Smooth muscle cell (in vitro differentiated cells): ENCODE data around the gene TBC1D22A. TPM values are rescaled to one million over a fixed set of nuclear protein-coding genes. Genes with fewer than 3 reads are reported as not detected.

ENCODE experiments used
- DNase-seq: peaks from one replicate; lab custom pipeline; 2025; ENCODE audit not compliant: unreplicated experiment; lab: John Stamatoyannopoulos, UW
- H2AFZ ChIP-seq: fragments of 200-600 bp; sonication (generic); 2 replicates; pipeline ENCODE4 v1.6.0; 2016; ENCODE audit warnings: antibody characterized with exemption, low read depth, mild to moderate bottlenecking
- H3F3A ChIP-seq: fragments of 200-600 bp; sonication (generic); 2 replicates; pipeline ENCODE4 v1.6.0; 2017; ENCODE audit warnings: antibody characterized with exemption, low read depth
- H3K27ac ChIP-seq: fragments of 200-600 bp; sonication (generic); 2 replicates; pipeline ENCODE4 v1.5.1; 2016; ENCODE audit warnings: low read depth, mild to moderate bottlenecking
- H3K27me3 ChIP-seq: fragments of 200-600 bp; sonication (generic); 2 replicates; pipeline ENCODE4 v1.6.1; 2016; ENCODE audit warnings: low read depth, mild to moderate bottlenecking
- H3K36me3 ChIP-seq: fragments of 200-600 bp; sonication (generic); 2 replicates; pipeline ENCODE4 v1.5.1; 2016; ENCODE audit warnings: low read depth
- H3K4me1 ChIP-seq: fragments of 200-600 bp; sonication (generic); 2 replicates; pipeline ENCODE4 v1.5.1; 2016; ENCODE audit warnings: low read depth
- H3K4me2 ChIP-seq: fragments of 200-600 bp; sonication (generic); 2 replicates; pipeline ENCODE4 v1.6.0; 2016; ENCODE audit warnings: mild to moderate bottlenecking
- H3K4me3 ChIP-seq: fragments of 200-600 bp; sonication (generic); 2 replicates; pipeline ENCODE4 v1.5.1; 2016; ENCODE audit warnings: mild to moderate bottlenecking
- H3K79me2 ChIP-seq: fragments of 200-600 bp; sonication (generic); 2 replicates; pipeline ENCODE4 v1.6.0; 2016; ENCODE audit warnings: low read depth, mild to moderate bottlenecking
- H3K9ac ChIP-seq: fragments of 200-600 bp; sonication (generic); 2 replicates; pipeline ENCODE4 v1.6.0; 2016; ENCODE audit warnings: low read depth
- H3K9me3 ChIP-seq: fragments of 200-600 bp; sonication (generic); replicated peaks from 2 replicates; pipeline ENCODE4 v1.5.1; 2016; ENCODE audit warnings: low read depth
- H4K20me1 ChIP-seq: fragments of 200-600 bp; sonication (generic); 2 replicates; pipeline ENCODE4 v1.6.0; 2016; ENCODE audit warnings: low read depth
- WGBS: methylation state at CpG from one replicate; pipeline ENCODE4 v1.1.7; 2016; ENCODE audit warnings: low lambda C conversion rate; 5-methylcytosine and 5-hydroxymethylcytosine counted together
- polyA plus RNA-seq: library from polyadenylated mRNA; unstranded; fragments of >200 nt; fragmentation: Nextera tagmentation; extraction: Ambion mirVana; gene quantifications from 2 replicates; pipeline ENCODE4 v1.2.1, GENCODE V29; 2016
- total RNA-seq: library from RNA; depleted of rRNA; stranded (reverse); fragments of >200 nt; gene quantifications from 2 replicates; pipeline ENCODE4 v1.2.3, GENCODE V29; 2014
- TF ChIP-seq, protein P1 (sequence below): fragments of 200-600 bp; sonication (generic); IDR thresholded peaks from 2 replicates; pipeline ENCODE4 v1.5.1; 2017; ENCODE audit warnings: borderline replicate concordance, mild to moderate bottlenecking, antibody characterized with exemption; ENCODE audit not compliant: insufficient read depth, poor library complexity, severe bottlenecking

TBC1D22A gene
- total and polyA plus RNA-seq, 2 experiments from 2014 or later = 12.5 to 14.4 TPM

DNA sequence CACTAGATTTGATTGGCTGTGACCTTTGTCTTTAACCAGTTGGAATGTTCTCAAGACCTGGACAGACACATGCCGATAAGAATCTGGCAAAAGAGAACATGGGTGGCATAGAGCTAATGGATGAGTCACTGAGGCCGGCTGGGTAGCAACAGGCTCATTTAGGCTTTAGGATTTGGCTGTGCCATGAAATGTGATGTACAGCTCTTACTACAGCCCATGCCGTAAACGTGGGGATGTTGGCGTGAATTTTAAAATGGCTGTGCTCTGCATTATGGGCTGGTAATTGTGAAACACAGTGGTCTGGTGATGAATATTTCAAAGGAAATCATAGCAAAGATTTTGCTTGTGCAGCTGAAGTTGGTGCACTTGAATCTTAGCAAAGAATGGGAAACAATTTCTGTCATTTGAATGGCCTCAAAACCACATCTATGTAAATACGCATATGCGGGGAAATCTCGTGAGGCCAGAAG is 332.4 kb downstream of the TBC1D22A start:
- Histone ChIP-seq H3K4me3 (no peak overlapping the region), H3F3A (no peaks in the 10 kb centered on the region), H3K9me3 (no peaks in the 10 kb centered on the region), H3K27me3 (no peaks in the 10 kb centered on the region), H3K9ac (no peak overlapping the region), H3K4me2 (no peak overlapping the region), H3K79me2 (no peaks in the 10 kb centered on the region), H4K20me1 (peaks cover 21% of the 10 kb centered on the region), H2AFZ (no peak overlapping the region), H3K36me3 (no peaks in the 10 kb centered on the region), H3K4me1 (peaks cover 12% of the 10 kb centered on the region), H3K27ac (no peak overlapping the region)
- DNase-seq = no peak
- TF ChIP-seq, protein P1, sequence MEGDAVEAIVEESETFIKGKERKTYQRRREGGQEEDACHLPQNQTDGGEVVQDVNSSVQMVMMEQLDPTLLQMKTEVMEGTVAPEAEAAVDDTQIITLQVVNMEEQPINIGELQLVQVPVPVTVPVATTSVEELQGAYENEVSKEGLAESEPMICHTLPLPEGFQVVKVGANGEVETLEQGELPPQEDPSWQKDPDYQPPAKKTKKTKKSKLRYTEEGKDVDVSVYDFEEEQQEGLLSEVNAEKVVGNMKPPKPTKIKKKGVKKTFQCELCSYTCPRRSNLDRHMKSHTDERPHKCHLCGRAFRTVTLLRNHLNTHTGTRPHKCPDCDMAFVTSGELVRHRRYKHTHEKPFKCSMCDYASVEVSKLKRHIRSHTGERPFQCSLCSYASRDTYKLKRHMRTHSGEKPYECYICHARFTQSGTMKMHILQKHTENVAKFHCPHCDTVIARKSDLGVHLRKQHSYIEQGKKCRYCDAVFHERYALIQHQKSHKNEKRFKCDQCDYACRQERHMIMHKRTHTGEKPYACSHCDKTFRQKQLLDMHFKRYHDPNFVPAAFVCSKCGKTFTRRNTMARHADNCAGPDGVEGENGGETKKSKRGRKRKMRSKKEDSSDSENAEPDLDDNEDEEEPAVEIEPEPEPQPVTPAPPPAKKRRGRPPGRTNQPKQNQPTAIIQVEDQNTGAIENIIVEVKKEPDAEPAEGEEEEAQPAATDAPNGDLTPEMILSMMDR = no peak
- 88% methylated on average over 8 of the region's 8 CpGs for WGBS

DNA sequence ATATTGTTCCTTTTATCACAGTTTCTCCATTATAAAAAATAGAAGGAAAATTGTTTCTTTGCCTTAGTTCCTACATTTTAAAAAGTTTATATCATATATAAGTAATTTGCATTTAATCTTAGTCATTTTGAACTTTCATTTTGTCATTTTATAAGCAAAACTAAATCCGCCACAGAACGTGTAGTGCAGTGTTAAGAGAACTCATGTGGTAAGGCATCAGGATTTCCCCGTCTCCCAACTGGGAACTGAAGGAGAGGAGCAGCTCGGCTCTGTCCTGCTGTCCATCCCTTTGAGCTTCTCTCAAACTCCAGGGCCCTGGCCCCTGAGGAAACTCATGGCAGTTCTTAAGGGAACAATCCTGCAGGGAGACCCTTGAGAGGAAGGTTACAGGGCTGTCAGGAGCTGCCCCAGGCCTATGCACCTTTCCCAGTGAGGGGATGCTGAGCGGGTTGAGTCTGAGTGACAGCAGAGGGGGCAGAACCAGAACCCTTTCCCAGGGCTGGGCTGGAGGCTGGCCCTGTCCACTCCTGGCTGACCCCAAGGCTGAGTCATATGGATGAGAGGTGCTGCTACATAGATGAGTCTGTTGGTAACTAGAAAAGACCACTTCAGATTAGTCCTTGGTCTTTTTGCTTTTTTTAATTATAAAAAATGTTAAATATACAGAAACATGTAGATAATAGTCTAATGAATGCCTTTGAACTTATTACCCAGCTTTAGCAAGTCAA is 333.1 kb downstream of the TBC1D22A start:
- no peaks in the 10 kb centered on the region for H3K36me3 ChIP-seq
- TF ChIP-seq, protein P1 = no peak
- H3K4me3 ChIP-seq = no peak overlapping the region
- H3K9me3 ChIP-seq = no peaks in the 10 kb centered on the region
- no peak for DNase-seq
- WGBS = 95% methylated on average over 5 of the region's 5 CpGs
- no peaks in the 10 kb centered on the region for H3K79me2 ChIP-seq
- no peak overlapping the region for H3K27ac ChIP-seq
- H4K20me1 ChIP-seq = peaks cover 15% of the 10 kb centered on the region
- H3K4me2 ChIP-seq = no peak overlapping the region
- no peak overlapping the region for H3K9ac ChIP-seq
- H3F3A ChIP-seq = no peaks in the 10 kb centered on the region
- H2AFZ ChIP-seq = no peak overlapping the region
- H3K27me3 ChIP-seq = no peaks in the 10 kb centered on the region
- peaks cover 9% of the 10 kb centered on the region for H3K4me1 ChIP-seq

DNA sequence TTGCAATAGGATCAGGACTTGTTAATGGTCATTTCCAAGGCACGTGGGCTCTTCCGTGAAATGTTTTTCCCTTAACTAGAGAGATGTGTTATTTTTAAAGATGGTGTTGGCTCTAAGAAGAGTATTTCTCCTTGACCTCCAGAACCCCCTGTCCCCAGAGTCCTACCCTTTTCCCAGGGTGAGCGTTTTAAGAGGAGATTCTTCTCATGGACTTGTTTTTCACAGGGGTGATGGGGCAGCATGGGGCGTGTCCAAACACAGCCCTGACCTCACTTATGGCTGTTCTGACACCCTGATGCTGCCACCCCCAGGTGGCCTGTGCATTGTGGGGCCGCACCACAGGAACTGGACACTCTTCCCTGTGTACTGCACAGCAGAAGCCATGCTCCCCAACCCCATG is 335.7 kb downstream of the TBC1D22A start:
- Histone ChIP-seq H3K36me3 (no peaks in the 10 kb centered on the region), H3K27ac (no peak overlapping the region), H3K79me2 (no peaks in the 10 kb centered on the region), H3K4me3 (no peak overlapping the region), H3K9me3 (no peaks in the 10 kb centered on the region), H3F3A (no peaks in the 10 kb centered on the region), H3K4me1 (no peaks in the 10 kb centered on the region), H2AFZ (no peak overlapping the region), H3K4me2 (no peak overlapping the region), H3K27me3 (no peaks in the 10 kb centered on the region), H3K9ac (no peak overlapping the region), H4K20me1 (peaks cover 4% of the 10 kb centered on the region)
- no peak for DNase-seq
- TF ChIP-seq, protein P1 = no peak
- WGBS = 98% methylated on average over 5 of the region's 5 CpGs

DNA sequence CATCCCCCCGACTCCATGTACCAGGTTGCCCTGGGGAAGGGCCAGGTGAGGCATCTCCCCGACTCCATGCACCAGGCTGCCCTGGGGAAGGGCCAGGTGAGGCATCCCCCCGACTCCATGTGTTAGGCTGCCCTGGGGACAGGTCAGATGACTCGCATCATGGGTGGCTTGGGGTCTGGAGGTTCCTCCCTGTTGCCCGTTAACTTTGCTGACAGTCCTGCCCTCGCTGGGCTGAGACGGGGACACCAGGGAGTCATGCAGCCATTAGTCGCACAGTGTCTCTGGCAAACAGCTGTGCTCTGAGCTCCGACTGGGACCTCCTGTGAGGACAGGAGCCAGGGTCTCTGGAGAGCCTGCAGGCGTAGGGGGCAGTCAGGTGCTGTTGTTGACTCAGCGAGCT is 336.1 kb downstream of the TBC1D22A start:
- DNase-seq = no peak
- no peaks in the 10 kb centered on the region for H3K79me2 ChIP-seq
- H3K4me3 ChIP-seq = no peak overlapping the region
- no peaks in the 10 kb centered on the region for H4K20me1 ChIP-seq
- TF ChIP-seq, protein P1 = no peak
- no peak overlapping the region for H2AFZ ChIP-seq
- no peaks in the 10 kb centered on the region for H3K9me3 ChIP-seq
- H3K9ac ChIP-seq = no peak overlapping the region
- H3K4me1 ChIP-seq = no peaks in the 10 kb centered on the region
- no peaks in the 10 kb centered on the region for H3K36me3 ChIP-seq
- no peaks in the 10 kb centered on the region for H3K27me3 ChIP-seq
- no peak overlapping the region for H3K4me2 ChIP-seq
- no peaks in the 10 kb centered on the region for H3F3A ChIP-seq
- no peak overlapping the region for H3K27ac ChIP-seq
- 83% methylated on average over 11 of the region's 11 CpGs for WGBS
